Activated CD8-positive, alpha-beta T cell treated with anti-CD3 and anti-CD28 coated beads for 36 hours (primary cell): Measurements from ENCODE around the gene GNAT3. TPM values are rescaled to one million over a fixed set of nuclear protein-coding genes. Genes with fewer than 3 reads are reported as not detected.

Experiments used
- ATAC-seq: fragments of 200-7000 bp; cut with Tn5 transposase; one replicate; pipeline ENCODE4 v1.10.0; 2021; ENCODE audit warnings: mild to moderate bottlenecking, moderate library complexity
- CTCF ChIA-PET: fragments of 350-600 bp; sonication (Branson Sonifier 250); formaldehyde crosslinking; loops from one replicate; lab custom pipeline; 2021; ENCODE audit warnings: antibody characterized with exemption; lab: Charles Lee
- POLR2A ChIA-PET: fragments of 350-600 bp; sonication (Branson Sonifier 250); formaldehyde crosslinking; loops from one replicate; lab custom pipeline; 2021; ENCODE audit warnings: antibody characterized with exemption; lab: Charles Lee
- DNase-seq: peaks from one replicate; pipeline ENCODE4 v3.0.0-alpha.2; 2020
- H3K27ac Mint-ChIP-seq: one replicate; pipeline ENCODE4 v1.8.0; 2021; ENCODE audit warnings: mild to moderate bottlenecking, mixed read lengths
- H3K27me3 Mint-ChIP-seq: one replicate; pipeline ENCODE4 v1.8.0; 2021; ENCODE audit warnings: mixed read lengths
- H3K36me3 Mint-ChIP-seq: one replicate; pipeline ENCODE4 v1.8.0; 2021; ENCODE audit warnings: low read depth, mixed read lengths
- H3K4me1 Mint-ChIP-seq: one replicate; pipeline ENCODE4 v1.8.0; 2021; ENCODE audit warnings: low read depth, mixed read lengths
- H3K4me3 Mint-ChIP-seq: one replicate; pipeline ENCODE4 v1.8.0; 2021; ENCODE audit warnings: mild to moderate bottlenecking, moderate library complexity, mixed read lengths
- H3K9me3 Mint-ChIP-seq: one replicate; pipeline ENCODE4 v1.8.0; 2021; ENCODE audit warnings: mixed read lengths
- CTCF ChIP-seq: fragments of 200-600 bp; IDR thresholded peaks from one replicate; pipeline ENCODE4 v1.8.0; 2022; ENCODE audit warnings: antibody characterized with exemption, mild to moderate bottlenecking
- intact Hi-C: fragments of 100-400 bp; cut with micrococcal nuclease; formaldehyde crosslinking; loops from one replicate; pipeline ENCODE4 v1.10.0; 2022
- total RNA-seq, 2 experiments: library from RNA; stranded (reverse); gene quantifications; one replicate each; pipeline ENCODE4 v1.2.3, GENCODE V29; 2021

The GNAT3 gene
- total RNA-seq, 2 experiments from 2014 or later: not detected

GRCh38 chr7:80524693-80525092 lies 12.8 kb upstream of the GNAT3 start:
- Mint-ChIP-seq H3K27me3 (no peaks in the 10 kb centered on the region), H3K27ac (no peak overlapping the region), H3K4me3 (no peak overlapping the region), H3K4me1 (no peaks in the 10 kb centered on the region), H3K9me3 (no peaks in the 10 kb centered on the region), H3K36me3 (no peaks in the 10 kb centered on the region)
- ChIA-PET CTCF (no interaction called here), POLR2A (no interaction called here)
- ATAC-seq (no peak), DNase-seq (no peak)
- intact Hi-C loops: no loop called here
- TF ChIP-seq CTCF: no peak

GRCh38 chr7:80521809-80522208 lies 9.9 kb upstream of the GNAT3 start:
- CTCF ChIA-PET: no interaction called here
- no peak for ATAC-seq
- POLR2A ChIA-PET: no interaction called here
- no peak for TF ChIP-seq CTCF
- intact Hi-C loops: no loop called here
- no peaks in the 10 kb centered on the region for H3K9me3 Mint-ChIP-seq
- H3K27ac Mint-ChIP-seq: no peak overlapping the region
- no peaks in the 10 kb centered on the region for H3K36me3 Mint-ChIP-seq
- DNase-seq: no peak
- no peak overlapping the region for H3K4me3 Mint-ChIP-seq
- H3K27me3 Mint-ChIP-seq: no peaks in the 10 kb centered on the region
- H3K4me1 Mint-ChIP-seq: no peaks in the 10 kb centered on the region

DNA sequence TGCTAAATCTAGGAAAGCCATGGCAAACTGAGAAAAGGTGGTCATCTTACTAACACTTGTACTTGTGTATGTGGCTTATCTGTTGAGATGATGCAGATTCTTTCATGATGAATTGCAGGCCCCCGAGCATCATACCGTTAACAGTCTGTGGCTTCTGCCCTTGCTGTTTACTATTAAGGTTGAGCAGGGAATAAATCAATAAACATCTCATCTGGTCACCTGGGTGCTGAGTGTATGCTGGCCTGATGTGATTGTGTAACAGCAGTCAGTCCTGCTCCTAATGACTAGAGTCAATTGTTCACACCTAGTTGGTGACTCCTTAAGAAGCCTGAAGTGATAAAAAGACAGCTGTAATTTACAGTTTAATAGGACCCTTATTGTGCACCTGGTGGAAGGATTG lies 8.3 kb upstream of the GNAT3 start:
- TF ChIP-seq CTCF: no peak
- CTCF ChIA-PET: no interaction called here

GRCh38 chr7:80517282-80517747 lies 5.5 kb upstream of the GNAT3 start:
- Mint-ChIP-seq H3K36me3 (no peaks in the 10 kb centered on the region), H3K4me3 (no peak overlapping the region), H3K27ac (no peak overlapping the region), H3K27me3 (no peaks in the 10 kb centered on the region), H3K9me3 (no peaks in the 10 kb centered on the region), H3K4me1 (no peaks in the 10 kb centered on the region)
- DNase-seq (no peak), ATAC-seq (no peak)
- no peak for TF ChIP-seq CTCF
- CTCF ChIA-PET: no interaction called here
- POLR2A ChIA-PET: interaction anchor here (0.9 kb wide), 1 partner anchor 58 kb away, joined by 3 read pairs; no protein-coding TSS in a partner anchor
- intact Hi-C loops: no loop called here

More for the DNA sequence above, 8.3 kb upstream of the GNAT3 start:
- Mint-ChIP-seq H3K9me3 (no peaks in the 10 kb centered on the region), H3K4me1 (no peaks in the 10 kb centered on the region), H3K4me3 (no peak overlapping the region), H3K36me3 (no peaks in the 10 kb centered on the region), H3K27ac (no peak overlapping the region), H3K27me3 (no peaks in the 10 kb centered on the region)
- intact Hi-C loops: no loop called here
- ATAC-seq (no peak), DNase-seq (no peak)
- POLR2A ChIA-PET: no interaction called here

GRCh38 chr7:80515298-80515697 lies 3.4 kb upstream of the GNAT3 start:
- intact Hi-C loops: no loop called here
- Mint-ChIP-seq H3K9me3 (no peaks in the 10 kb centered on the region), H3K27ac (no peak overlapping the region), H3K36me3 (no peaks in the 10 kb centered on the region), H3K27me3 (no peaks in the 10 kb centered on the region), H3K4me3 (no peak overlapping the region), H3K4me1 (no peaks in the 10 kb centered on the region)
- POLR2A ChIA-PET: no interaction called here
- CTCF ChIA-PET: no interaction called here
- TF ChIP-seq CTCF: no peak
- ATAC-seq (no peak), DNase-seq (no peak)
